ENCODE data around the gene AP3D1.

GRCh38 chr19:2170219-2170618 is 18.9 kb upstream of the AP3D1 start:
- TF ChIP-seq TAF1 (conservative IDR thresholded peaks at IDR 0.05) (no peak), REST (IDR thresholded peaks at IDR 0.05) (no peak), MAX (IDR thresholded peaks at IDR 0.05) (no peak), RAD21 (IDR thresholded peaks at IDR 0.05) (no peak), CTCF (IDR thresholded peaks at IDR 0.05; ENCODE audit: low read depth, low read length, missing input control) (no peak), EGR1 (IDR thresholded peaks at IDR 0.05; ENCODE audit: low read depth in 2 of 2) (no peak), FOXA1 (IDR thresholded peaks at IDR 0.05) (no peak), ATF3 (IDR thresholded peaks at IDR 0.05) (no peak)
